A549 (cell line): ENCODE data around the gene GRID2. TPM values are rescaled to one million over a fixed set of nuclear protein-coding genes. Genes with fewer than 3 reads are reported as not detected.

Source experiments
- ATAC-seq, 2 experiments: fragments of 200-7000 bp in 1 of 2; fragments of >200 bp in 1 of 2; cut with Nextera tagmentation in 1 of 2; cut with Tn5 transposase in 1 of 2; 3 replicates each; pipeline versions ENCODE4 v1.8.0 to v1.9.1; 2018 to 2020; ENCODE audit warnings: mild to moderate bottlenecking in 1 of 2, moderate library complexity in 1 of 2
- CTCF ChIA-PET: fragments of 300-600 bp; sonication (Branson Sonifier 250); formaldehyde crosslinking; extraction: SDS; loops from one replicate; lab custom pipeline; 2021; ENCODE audit warnings: antibody characterized with exemption, inconsistent platforms; lab: Yijun Ruan, JAX
- POLR2A ChIA-PET: fragments of 350-600 bp; formaldehyde crosslinking; extraction: SDS; loops from one replicate; lab custom pipeline; 2021; ENCODE audit warnings: antibody characterized with exemption, inconsistent platforms; lab: Yijun Ruan, JAX
- DNase-seq, 2 experiments: peaks; one replicate each; pipeline versions ENCODE4 v3.0.0 to v3.0.0-alpha.2; 2011 to 2016; ENCODE audit warnings: low read depth in 1 of 2, low spot score in 1 of 2
- FAIRE-seq: peaks from 2 replicates; lab custom pipeline; 2011; peaks lifted over from hg19 to GRCh38; lab: Jason Lieb, UNC
- H3K27ac ChIP-seq, 2 experiments: fragments of >200 bp; sonication (Bioruptor Twin); formaldehyde crosslinking; 3 replicates each; pipeline ENCODE4 v1.5.1; 2016 to 2017
- H3K4me1 ChIP-seq: fragments of >200 bp; sonication (Bioruptor Twin); formaldehyde crosslinking; 3 replicates; pipeline ENCODE4 v1.6.1; 2016
- H3K4me2 ChIP-seq: fragments of >200 bp; sonication (Bioruptor Twin); formaldehyde crosslinking; 3 replicates; pipeline ENCODE4 v1.6.1; 2016
- H3K4me3 ChIP-seq: fragments of >200 bp; sonication (Bioruptor Twin); formaldehyde crosslinking; 3 replicates; pipeline ENCODE4 v1.5.1; 2016
- H3K9me3 ChIP-seq: fragments of >200 bp; sonication (Bioruptor Twin); formaldehyde crosslinking; 3 replicates; pipeline ENCODE4 v1.6.1; 2016
- BHLHE40 ChIP-seq: IDR thresholded peaks from 2 replicates; pipeline ENCODE4 v1.6.1; 2012; ENCODE audit warnings: low read depth, low read length, inconsistent platforms
- CEBPB ChIP-seq, 2 experiments: fragments of >200 bp in 1 of 2; sonication (Bioruptor Twin) in 1 of 2; formaldehyde crosslinking in 1 of 2; IDR thresholded peaks; 2 replicates each; pipeline ENCODE4 v1.6.1; 2012 to 2016
- EHF ChIP-seq: fragments of 250-450 bp; sonication (Bioruptor Pico); IDR thresholded peaks from 2 replicates; pipeline ENCODE4 v1.5.0; 2020; ENCODE audit warnings: mild to moderate bottlenecking
- EHMT2 ChIP-seq: fragments of 200-600 bp; sonication (generic); IDR thresholded peaks from 2 replicates; pipeline ENCODE4 v1.6.1; 2016; ENCODE audit warnings: antibody characterized with exemption, low read depth, mild to moderate bottlenecking, moderate library complexity
- EP300 ChIP-seq, 2 experiments: fragments of >200 bp; sonication (Bioruptor Twin); formaldehyde crosslinking; IDR thresholded peaks; 2 replicates in 1 of 2; 3 replicates in 1 of 2; pipeline ENCODE4 v1.6.1; 2016 to 2017
- ESRRA ChIP-seq: fragments of 150-350 bp; IDR thresholded peaks from 2 replicates; pipeline ENCODE4 v1.6.1; 2014; ENCODE audit warnings: mild to moderate bottlenecking, low read length, borderline replicate concordance
- FOXS1 ChIP-seq: fragments of 250-450 bp; sonication (Bioruptor Pico); IDR thresholded peaks from 2 replicates; pipeline ENCODE4 v1.5.0; 2020; ENCODE audit warnings: mild to moderate bottlenecking, moderate library complexity
- GATA3 ChIP-seq: IDR thresholded peaks from 2 replicates; pipeline ENCODE4 v1.6.1; 2012; ENCODE audit warnings: borderline replicate concordance
- HEYL ChIP-seq: fragments of 250-450 bp; sonication (Bioruptor Pico); IDR thresholded peaks from 2 replicates; pipeline ENCODE4 v1.8.0; 2021; ENCODE audit warnings: mild to moderate bottlenecking, moderate library complexity
- HMGXB4 ChIP-seq: fragments of 250-450 bp; sonication (Bioruptor Pico); IDR thresholded peaks from 2 replicates; pipeline ENCODE4 v1.5.0; 2021; ENCODE audit warnings: mild to moderate bottlenecking, moderate library complexity, borderline replicate concordance
- JUNB ChIP-seq: fragments of >200 bp; sonication (Bioruptor Twin); formaldehyde crosslinking; IDR thresholded peaks from 2 replicates; pipeline ENCODE4 v1.6.1; 2016
- MAX ChIP-seq: IDR thresholded peaks from 2 replicates; pipeline ENCODE4 v1.6.1; 2012
- MYC ChIP-seq: IDR thresholded peaks from 2 replicates; pipeline ENCODE4 v1.6.1; 2012; ENCODE audit warnings: mild to moderate bottlenecking, inconsistent platforms, low read length, improper control_type of control experiment, borderline replicate concordance
- NFE2L2 ChIP-seq: fragments of 150-350 bp; conservative IDR thresholded peaks from 2 replicates; pipeline ENCODE4 v1.6.1; 2014; ENCODE audit warnings: low read length
- PBX3 ChIP-seq: IDR thresholded peaks from 2 replicates; pipeline ENCODE4 v1.6.1; 2012
- PHF8 ChIP-seq: fragments of 200-600 bp; sonication (generic); IDR thresholded peaks from 2 replicates; pipeline ENCODE4 v1.6.1; 2016; ENCODE audit warnings: low read depth, mild to moderate bottlenecking, antibody characterized with exemption, moderate library complexity, borderline replicate concordance
- RAD21 ChIP-seq, 2 experiments: fragments of >200 bp in 1 of 2; sonication (Bioruptor Twin) in 1 of 2; formaldehyde crosslinking in 1 of 2; IDR thresholded peaks in 1 of 2; conservative IDR thresholded peaks in 1 of 2; 2 replicates in 1 of 2; 3 replicates in 1 of 2; pipeline ENCODE4 v1.6.1; 2012 to 2018; ENCODE audit warnings: inconsistent platforms in 1 of 2
- RCOR1 ChIP-seq: fragments of 150-350 bp; IDR thresholded peaks from 2 replicates; pipeline ENCODE4 v1.6.1; 2014; ENCODE audit warnings: antibody characterized with exemption, low read length, low read depth
- RFX5 ChIP-seq: fragments of 450-650 bp; IDR thresholded peaks from 2 replicates; pipeline ENCODE4 v1.7.1; 2014; ENCODE audit warnings: antibody characterized with exemption, mild to moderate bottlenecking, moderate library complexity
- RNF2 ChIP-seq: fragments of 200-600 bp; sonication (generic); IDR thresholded peaks from 2 replicates; pipeline ENCODE4 v1.6.1; 2016; ENCODE audit warnings: low read depth, mild to moderate bottlenecking, antibody characterized with exemption, moderate library complexity, borderline replicate concordance
- SREBF2 ChIP-seq: fragments of 450-650 bp; IDR thresholded peaks from 2 replicates; pipeline ENCODE4 v1.6.1; 2014; ENCODE audit warnings: mild to moderate bottlenecking, moderate library complexity
- TFCP2L1 ChIP-seq: fragments of 250-450 bp; sonication (Bioruptor Pico); IDR thresholded peaks from 2 replicates; pipeline ENCODE4 v1.5.0; 2021; ENCODE audit warnings: mild to moderate bottlenecking
- TP53 ChIP-seq: fragments of 250-450 bp; sonication (Bioruptor Pico); IDR thresholded peaks from 2 replicates; pipeline ENCODE4 v1.5.0; 2021; ENCODE audit warnings: mild to moderate bottlenecking, moderate library complexity
- USF2 ChIP-seq: fragments of 450-650 bp; IDR thresholded peaks from 2 replicates; pipeline ENCODE4 v1.6.1; 2014; ENCODE audit warnings: antibody characterized with exemption
- ZFP36 ChIP-seq: fragments of 450-650 bp; IDR thresholded peaks from 2 replicates; pipeline ENCODE4 v1.6.1; 2014; ENCODE audit warnings: borderline replicate concordance; ENCODE audit not compliant: partially characterized antibody
- WGBS: methylation state at CpG from one replicate; pipeline ENCODE4 v1.1.6; 2017; ENCODE audit errors: missing lambda C conversion rate; 5-methylcytosine and 5-hydroxymethylcytosine counted together
- polyA plus RNA-seq, 4 experiments: library from polyadenylated mRNA; depleted of rRNA in 3 of 4; stranded (reverse); fragments of >200 nt; fragmentation: RNase III in 1 of 4; extraction: RNeasy Plus Mini Kit Qiagen cat#74134 plus additional on column Dnase treatment in 1 of 4; gene quantifications; 2 replicates in 3 of 4; 3 replicates in 1 of 4; pipeline ENCODE4 v1.2.3, GENCODE V29; 2011 to 2017

The GRID2 gene
- polyA plus RNA-seq, 2 of the 4 experiments (the other 2 are of a cell fraction), result not detected

- ChIA-PET POLR2A (no interaction called here), CTCF (no interaction called here)
- Histone ChIP-seq H3K4me1 (no peaks in the 10 kb centered on the region), H3K9me3 (no peaks in the 10 kb centered on the region), H3K4me2 (no peak overlapping the region), H3K4me3 (no peak overlapping the region), H3K27ac (no peak overlapping the region)
- no peak; a peak in 1 of 6 replicates for ATAC-seq
- TF ChIP-seq FOXS1 (CRISPR knock-in tag), result no peak
- no peak for TF ChIP-seq RFX5
- no peak for TF ChIP-seq PHF8
- TF ChIP-seq CEBPB (IDR thresholded peaks at IDR 0.05), result no peak
- no peak for TF ChIP-seq TFCP2L1
- TF ChIP-seq PBX3, result no peak
- TF ChIP-seq EHF, result no peak
- TF ChIP-seq MAX, result no peak
- TF ChIP-seq NFE2L2, result no peak
- TF ChIP-seq EHMT2, result no peak
- no peak for TF ChIP-seq ZFP36
- no peak for TF ChIP-seq RNF2
- TF ChIP-seq SREBF2, result no peak
- no peak for TF ChIP-seq EP300 (IDR thresholded peaks at IDR 0.05)
- TF ChIP-seq BHLHE40, result no peak
- TF ChIP-seq RAD21 (conservative IDR thresholded peaks at IDR 0.05 in 1 of 2, IDR thresholded peaks at IDR 0.05 in 1 of 2), result no peak
- no peak for TF ChIP-seq HMGXB4 (CRISPR knock-in tag)
- no peak for TF ChIP-seq USF2
- TF ChIP-seq JUNB, result no peak
- no peak for DNase-seq
- no peak for FAIRE-seq
These were observed 1415.8 kb downstream of the GRID2 start for GRCh38 chr4:93719552-93719951.

GRCh38 chr4:93722446-93722845, 1418.7 kb downstream of the GRID2 start:
- no peaks in the 10 kb centered on the region for H3K9me3 ChIP-seq
- DNase-seq (no peak), FAIRE-seq (no peak), ATAC-seq (no peak)
- ChIA-PET CTCF (no interaction called here), POLR2A (no interaction called here)
- no peaks in the 10 kb centered on the region for H3K4me1 ChIP-seq
- TF ChIP-seq GATA3 (no peak), HEYL (CRISPR knock-in tag) (no peak), RCOR1 (no peak), TP53 (CRISPR knock-in tag) (no peak), NFE2L2 (no peak), ESRRA (no peak), TFCP2L1 (no peak), MYC (no peak)
- no peak overlapping the region for H3K4me3 ChIP-seq
- no peak overlapping the region for H3K4me2 ChIP-seq
- H3K27ac ChIP-seq, result no peak overlapping the region
- WGBS, result 63% methylated on average over 1 of the region's 1 CpG
